GM12878 (cell line): Measurements from ENCODE around the gene PISD. TPM values are rescaled to one million over a fixed set of nuclear protein-coding genes. Genes with fewer than 3 reads are reported as not detected.
"Not testable (repeated sequence)": the region's sequence is repeated elsewhere in the genome, so short reads cannot be mapped to it uniquely, and the experiment has no call there.

Experiments used
- ATAC-seq: fragments of 200-7000 bp; cut with Tn5 transposase; 3 replicates; pipeline ENCODE4 v1.9.1; 2020; ENCODE audit warnings: mild to moderate bottlenecking, moderate library complexity
- BruUV-seq: library from RNA; stranded (reverse); fragments of 400-500 nt; replicated peaks from 2 replicates; lab custom pipeline; 2021; lab: Mats Ljungman, UMichigan
- CTCF ChIA-PET: fragments of 300-600 bp; sonication (Branson Sonifier 250); formaldehyde crosslinking; extraction: SDS; loops from one replicate; lab custom pipeline; 2021; ENCODE audit warnings: inconsistent platforms; lab: Yijun Ruan, JAX
- POLR2A ChIA-PET: fragments of 350-600 bp; formaldehyde crosslinking; extraction: SDS; loops from one replicate; lab custom pipeline; 2021; ENCODE audit warnings: inconsistent platforms; lab: Charles Lee
- RAD21 ChIA-PET: fragments of 300-600 bp; sonication (Branson Sonifier 250); formaldehyde crosslinking; loops from one replicate; lab custom pipeline; 2023; ENCODE audit warnings: antibody characterized with exemption; ENCODE audit not compliant: unreplicated experiment; lab: Charles Lee
- SMC1A ChIA-PET: fragments of 300-600 bp; sonication (Branson Sonifier 250); formaldehyde crosslinking; loops from one replicate; lab custom pipeline; 2023; ENCODE audit not compliant: unreplicated experiment, uncharacterized antibody; lab: Charles Lee
- DNase-seq: peaks from one replicate; pipeline ENCODE4 v3.0.0-alpha.2; 2011; ENCODE audit warnings: low read depth, low spot score
- FAIRE-seq: peaks from 3 replicates; lab custom pipeline; 2011; peaks lifted over from hg19 to GRCh38; lab: Jason Lieb, UNC
- H2AFZ ChIP-seq: 2 replicates; pipeline ENCODE4 v1.6.0; 2011; ENCODE audit warnings: low read depth, low read length, control low read depth; ENCODE audit not compliant: control insufficient read depth
- H3K27ac ChIP-seq: 2 replicates; pipeline ENCODE4 v1.5.1; 2011; ENCODE audit warnings: control low read depth; ENCODE audit not compliant: control insufficient read depth, insufficient read depth
- H3K27me3 ChIP-seq, 2 experiments: replicated peaks in 1 of 2; 2 replicates each; pipeline versions ENCODE4 v1.6.0 to v1.6.1; 2011; ENCODE audit warnings: low read length in 1 of 2; ENCODE audit not compliant: control insufficient read depth in 2 of 2, insufficient read depth in 2 of 2
- H3K36me3 ChIP-seq, 2 experiments: 2 replicates each; pipeline ENCODE4 v1.5.1; 2011; ENCODE audit warnings: low read length in 1 of 2; ENCODE audit not compliant: control insufficient read depth in 2 of 2, insufficient read depth in 2 of 2
- H3K4me1 ChIP-seq: 2 replicates; pipeline ENCODE4 v1.6.1; 2011; ENCODE audit warnings: mild to moderate bottlenecking, low read length, moderate library complexity, mixed read lengths; ENCODE audit not compliant: control insufficient read depth, insufficient read depth
- H3K4me2 ChIP-seq: 2 replicates; pipeline ENCODE4 v1.6.0; 2011; ENCODE audit warnings: control low read depth; ENCODE audit not compliant: control insufficient read depth, insufficient read depth
- H3K4me3 ChIP-seq: fragments of 200-600 bp; sonication (generic); 2 replicates; pipeline ENCODE4 v1.5.1; 2016
- H3K79me2 ChIP-seq: 2 replicates; pipeline ENCODE4 v1.6.0; 2011; ENCODE audit warnings: low read length; ENCODE audit not compliant: control insufficient read depth, insufficient read depth
- H3K9ac ChIP-seq: 2 replicates; pipeline ENCODE4 v1.8.0; 2011; ENCODE audit warnings: low read length, control low read depth, mixed read lengths; ENCODE audit not compliant: control insufficient read depth, insufficient read depth
- H3K9me3 ChIP-seq: replicated peaks from 3 replicates; pipeline ENCODE4 v1.5.1; 2011; ENCODE audit warnings: mild to moderate bottlenecking, low read length; ENCODE audit not compliant: control insufficient read depth, insufficient read depth
- H4K20me1 ChIP-seq: 2 replicates; pipeline ENCODE4 v1.6.0; 2011; ENCODE audit not compliant: control insufficient read depth, insufficient read depth
- E4F1 ChIP-seq: fragments of 450-650 bp; IDR thresholded peaks from 2 replicates; pipeline ENCODE4 v1.6.1; 2018; ENCODE audit warnings: borderline replicate concordance, mild to moderate bottlenecking; ENCODE audit not compliant: partially characterized antibody
- ZNF207 ChIP-seq: fragments of 450-650 bp; IDR thresholded peaks from 2 replicates; pipeline ENCODE4 v1.6.1; 2014; ENCODE audit warnings: antibody characterized with exemption, mild to moderate bottlenecking, borderline replicate concordance
- WGBS: methylation state at CpG from one replicate; pipeline ENCODE4 v1.1.6; 2016; ENCODE audit warnings: low lambda C conversion rate; ENCODE audit not compliant: insufficient replicate concordance, insufficient coverage; ENCODE audit errors: missing lambda C conversion rate; 5-methylcytosine and 5-hydroxymethylcytosine counted together
- in situ Hi-C: fragments of 300-500 bp; cut with MboI; formaldehyde crosslinking; loops from 9 replicates; pipeline ENCODE4 v1.14.3; 2018; ENCODE audit warnings: mixed read lengths
- intact Hi-C: fragments of 100-400 bp; cut with micrococcal nuclease; formaldehyde crosslinking; loops from one replicate; pipeline ENCODE4 v1.14.2; 2022; ENCODE audit not compliant: unreplicated experiment
- polyA plus RNA-seq, 11 experiments: library from polyadenylated mRNA; depleted of rRNA in 4 of 11; unstranded in 6 of 11; stranded (reverse) in 5 of 11; fragments of >200 nt; fragmentation: Nextera tagmentation in 4 of 11; fragmentation: Illumina TruSeq in 1 of 11; extraction: Ambion mirVana in 4 of 11; extraction: Trizol in 1 of 11; gene quantifications; 1 replicate in 1 of 11; 2 replicates in 10 of 11; pipeline versions ENCODE4 v1.2.1 to v1.2.3, GENCODE V29; 2011 to 2016; ENCODE audit warnings: inconsistent platforms in 2 of 11, missing spikeins in 2 of 11, low read depth in 1 of 11
- total RNA-seq, 4 experiments: library from RNA; depleted of rRNA in 3 of 4; stranded (reverse); fragments of >200 nt in 3 of 4; fragmentation: Illumina TruSeq in 1 of 4; extraction: Trizol in 1 of 4; gene quantifications; 2 replicates each; pipeline versions ENCODE4 v1.2.1 to v1.2.3, GENCODE V29; 2013 to 2021
- TF ChIP-seq, protein P1 (sequence below): fragments of 150-350 bp; IDR thresholded peaks from 2 replicates; pipeline ENCODE4 v1.6.1; 2016; ENCODE audit warnings: low read depth, low read length

PISD gene
- total and polyA plus RNA-seq, 10 of the 15 experiments (the other 5 are each of a cell fraction or from before 2014, with no cell fraction given): 25.8 to 62.7 (median 45.8) TPM

DNA sequence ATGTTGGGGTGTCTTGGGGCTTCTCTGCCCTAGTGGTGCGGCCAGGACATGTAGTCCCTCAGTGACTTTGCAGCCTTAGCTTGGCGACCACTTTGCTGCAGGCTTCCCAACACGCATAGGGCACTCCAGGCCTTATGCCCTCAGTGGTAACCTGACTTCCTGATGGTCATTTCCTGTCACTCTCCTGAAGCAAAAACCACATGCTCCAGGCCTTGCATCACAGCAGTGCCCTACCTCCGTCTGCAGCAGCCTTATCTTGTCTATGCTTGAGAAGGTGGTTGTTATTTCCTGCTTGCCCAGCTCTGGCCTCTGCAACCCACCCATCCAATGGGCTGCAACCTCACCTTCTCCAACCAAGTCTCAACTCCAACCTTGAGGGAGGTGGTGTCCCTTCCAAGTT, 33.4 kb upstream of the PISD start (continued):
- TF ChIP-seq, protein P1, sequence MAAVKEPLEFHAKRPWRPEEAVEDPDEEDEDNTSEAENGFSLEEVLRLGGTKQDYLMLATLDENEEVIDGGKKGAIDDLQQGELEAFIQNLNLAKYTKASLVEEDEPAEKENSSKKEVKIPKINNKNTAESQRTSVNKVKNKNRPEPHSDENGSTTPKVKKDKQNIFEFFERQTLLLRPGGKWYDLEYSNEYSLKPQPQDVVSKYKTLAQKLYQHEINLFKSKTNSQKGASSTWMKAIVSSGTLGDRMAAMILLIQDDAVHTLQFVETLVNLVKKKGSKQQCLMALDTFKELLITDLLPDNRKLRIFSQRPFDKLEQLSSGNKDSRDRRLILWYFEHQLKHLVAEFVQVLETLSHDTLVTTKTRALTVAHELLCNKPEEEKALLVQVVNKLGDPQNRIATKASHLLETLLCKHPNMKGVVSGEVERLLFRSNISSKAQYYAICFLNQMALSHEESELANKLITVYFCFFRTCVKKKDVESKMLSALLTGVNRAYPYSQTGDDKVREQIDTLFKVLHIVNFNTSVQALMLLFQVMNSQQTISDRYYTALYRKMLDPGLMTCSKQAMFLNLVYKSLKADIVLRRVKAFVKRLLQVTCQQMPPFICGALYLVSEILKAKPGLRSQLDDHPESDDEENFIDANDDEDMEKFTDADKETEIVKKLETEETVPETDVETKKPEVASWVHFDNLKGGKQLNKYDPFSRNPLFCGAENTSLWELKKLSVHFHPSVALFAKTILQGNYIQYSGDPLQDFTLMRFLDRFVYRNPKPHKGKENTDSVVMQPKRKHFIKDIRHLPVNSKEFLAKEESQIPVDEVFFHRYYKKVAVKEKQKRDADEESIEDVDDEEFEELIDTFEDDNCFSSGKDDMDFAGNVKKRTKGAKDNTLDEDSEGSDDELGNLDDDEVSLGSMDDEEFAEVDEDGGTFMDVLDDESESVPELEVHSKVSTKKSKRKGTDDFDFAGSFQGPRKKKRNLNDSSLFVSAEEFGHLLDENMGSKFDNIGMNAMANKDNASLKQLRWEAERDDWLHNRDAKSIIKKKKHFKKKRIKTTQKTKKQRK: no peak
- TF ChIP-seq E4F1 (no peak), ZNF207 (no peak)

DNA sequence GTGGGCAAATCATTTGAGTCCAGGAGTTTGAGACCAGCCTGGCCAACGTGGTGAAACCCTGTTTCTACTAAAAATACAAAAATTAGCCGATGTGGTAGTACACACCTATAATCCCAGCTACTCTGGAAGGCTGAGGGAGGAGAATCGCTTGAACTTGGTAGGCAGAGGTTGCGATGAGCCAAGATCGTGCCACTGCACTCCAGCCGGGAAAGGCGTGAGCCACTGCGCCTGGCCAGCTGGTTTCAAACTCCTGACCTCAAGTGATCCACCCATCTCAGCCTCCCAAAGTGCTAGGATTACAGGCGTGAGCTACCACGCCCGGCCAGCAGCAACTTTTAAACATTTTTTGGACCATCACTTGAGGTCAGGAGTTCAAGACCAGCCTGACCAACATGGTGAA, 32.0 kb upstream of the PISD start:
- H3K4me3 ChIP-seq, ATAC-seq, in situ Hi-C loops, H3K4me1 ChIP-seq, H3K4me2 ChIP-seq, intact Hi-C loops, H3K9me3 ChIP-seq, FAIRE-seq, RAD21 ChIA-PET, BruUV-seq, H3K9ac ChIP-seq, H4K20me1 ChIP-seq, H3K79me2 ChIP-seq, POLR2A ChIA-PET, H2AFZ ChIP-seq, H3K27ac ChIP-seq, DNase-seq, H3K27me3 ChIP-seq: not testable (repeated sequence)
- CTCF ChIA-PET: interaction anchor here (0.9 kb wide), 1 partner anchor 28 kb away, joined by 4 read pairs; no protein-coding TSS in a partner anchor
- 95% methylated on average over 11 of the region's 11 CpGs for WGBS
- peaks cover 5 to 25% of the 10 kb centered on the region in 2 experiments; a peak in 3 of 4 replicates for H3K36me3 ChIP-seq
- SMC1A ChIA-PET: interaction anchor here (1.3 kb wide), 1 partner anchor 13 kb away, joined by 6 read pairs; no protein-coding TSS in a partner anchor
